ENCODE measurements around the gene MOB3A. TPM values are rescaled to one million over a fixed set of nuclear protein-coding genes. Genes with fewer than 3 reads are reported as not detected.
A peak's percentile ranks its signal among the peaks of the same experiment; 100 is the strongest.

Gene MOB3A
- total and polyA plus RNA-seq, 4 donors: 3.4 to 8.7 (median 6.5) TPM

- peaks cover 7 to 32% (median 14%) of the 10 kb centered on the region in 4 donors for H3K36me3 ChIP-seq (ENCODE audit: control insufficient read depth in 4 of 4, insufficient read depth in 3 of 4, low read depth in 1 of 4, low read length in 3 of 4)
- no peaks in the 10 kb centered on the region for H3K27me3 ChIP-seq (ENCODE audit: control insufficient read depth in 4 of 4, insufficient read depth in 4 of 4, low read length in 3 of 4)
- WGBS: 88% methylated on average over 19 of the region's 19 CpGs
- no peak for DNase-seq (ENCODE audit: low spot score)
- TF ChIP-seq YY1 (IDR thresholded peaks at IDR 0.05) (no peak), NR2F2 (IDR thresholded peaks at IDR 0.05) (no peak), JUND (IDR thresholded peaks at IDR 0.05) (no peak)
- H3K4me1 ChIP-seq (ENCODE audit: control insufficient read depth in 4 of 4, insufficient read depth in 4 of 4, low read length in 3 of 4): peaks cover 0 to 7% (median 0%) of the 10 kb centered on the region in 4 donors
- no peaks in the 10 kb centered on the region for H3K9me3 ChIP-seq (ENCODE audit: control insufficient read depth in 4 of 4, low read length in 3 of 4)
- no peak overlapping the region for H3K9ac ChIP-seq (ENCODE audit: low read depth in 1 of 2, low read length in 2 of 2)
- no peak overlapping the region for H3K27ac ChIP-seq (ENCODE audit: low read depth in 1 of 2, low read length in 2 of 2)
- H3K4me3 ChIP-seq (ENCODE audit: low read depth in 1 of 3, low read length in 3 of 3): no peak overlapping the region
These were observed 25.0 kb downstream of the MOB3A start for GRCh38 chr19:2070986-2071673.

GRCh38 chr19:2070436-2070827 is 25.7 kb downstream of the MOB3A start:
- peaks cover 5 to 30% (median 13%) of the 10 kb centered on the region in 4 donors for H3K36me3 ChIP-seq (ENCODE audit: control insufficient read depth in 4 of 4, insufficient read depth in 3 of 4, low read depth in 1 of 4, low read length in 3 of 4)
- H3K27me3 ChIP-seq (ENCODE audit: control insufficient read depth in 4 of 4, insufficient read depth in 4 of 4, low read length in 3 of 4): no peaks in the 10 kb centered on the region
- no peaks in the 10 kb centered on the region for H3K9me3 ChIP-seq (ENCODE audit: control insufficient read depth in 4 of 4, low read length in 3 of 4)
- peak in 1 of 2 donors; percentile 5 for TF ChIP-seq HNF4A (conservative IDR thresholded peaks at IDR 0.05)
- TF ChIP-seq JUND (IDR thresholded peaks at IDR 0.05): no peak
- H3K4me1 ChIP-seq (ENCODE audit: control insufficient read depth in 4 of 4, insufficient read depth in 4 of 4, low read length in 3 of 4): peaks cover 0 to 7% (median 0%) of the 10 kb centered on the region in 4 donors
- whole genome bisulfite sequencing: 65% methylated on average over 10 of the region's 10 CpGs
- H3K9ac ChIP-seq (ENCODE audit: low read depth in 1 of 2, low read length in 2 of 2): no peak overlapping the region
- no peak overlapping the region for H3K4me3 ChIP-seq (ENCODE audit: low read depth in 1 of 3, low read length in 3 of 3)
- no peak overlapping the region for H3K27ac ChIP-seq (ENCODE audit: low read depth in 1 of 2, low read length in 2 of 2)
- no peak for DNase-seq (ENCODE audit: low spot score)

GRCh38 chr19:2064788-2065524 is 31.2 kb downstream of the MOB3A start:
- peaks cover 3 to 25% (median 16%) of the 10 kb centered on the region in 4 donors for H3K4me1 ChIP-seq (ENCODE audit: control insufficient read depth in 4 of 4, insufficient read depth in 4 of 4, low read length in 3 of 4)
- no peak for DNase-seq (ENCODE audit: low spot score)
- H3K4me3 ChIP-seq (ENCODE audit: low read depth in 1 of 3, low read length in 3 of 3): no peak overlapping the region
- no peaks in the 10 kb centered on the region for H3K9me3 ChIP-seq (ENCODE audit: control insufficient read depth in 4 of 4, low read length in 3 of 4)
- no peak overlapping the region for H3K27ac ChIP-seq (ENCODE audit: low read depth in 1 of 2, low read length in 2 of 2)
- no peaks in the 10 kb centered on the region for H3K36me3 ChIP-seq (ENCODE audit: control insufficient read depth in 4 of 4, insufficient read depth in 3 of 4, low read depth in 1 of 4, low read length in 3 of 4)
- no peak overlapping the region for H3K9ac ChIP-seq (ENCODE audit: low read depth in 1 of 2, low read length in 2 of 2)
- H3K27me3 ChIP-seq (ENCODE audit: control insufficient read depth in 4 of 4, insufficient read depth in 4 of 4, low read length in 3 of 4): no peaks in the 10 kb centered on the region
- WGBS: 81% methylated on average over 38 of the region's 38 CpGs
- no peak for TF ChIP-seq FOXA1 (IDR thresholded peaks at IDR 0.05)
- peak; percentile 36 for TF ChIP-seq SP1 (IDR thresholded peaks at IDR 0.05)
- peak; percentile 22 for TF ChIP-seq NR2F2 (IDR thresholded peaks at IDR 0.05)
- TF ChIP-seq YY1 (IDR thresholded peaks at IDR 0.05): no peak

- WGBS: 65% methylated on average over 13 of the region's 13 CpGs
- H3K9me3 ChIP-seq (ENCODE audit: control insufficient read depth in 4 of 4, low read length in 3 of 4): no peaks in the 10 kb centered on the region
- no peaks in the 10 kb centered on the region for H3K27me3 ChIP-seq (ENCODE audit: control insufficient read depth in 4 of 4, insufficient read depth in 4 of 4, low read length in 3 of 4)
- no peak for DNase-seq (ENCODE audit: low spot score)
- H3K27ac ChIP-seq (ENCODE audit: low read depth in 1 of 2, low read length in 2 of 2): no peak overlapping the region
- H3K9ac ChIP-seq (ENCODE audit: low read depth in 1 of 2, low read length in 2 of 2): no peak overlapping the region
- no peaks in the 10 kb centered on the region for H3K36me3 ChIP-seq (ENCODE audit: control insufficient read depth in 4 of 4, insufficient read depth in 3 of 4, low read depth in 1 of 4, low read length in 3 of 4)
- TF ChIP-seq EGR1 (IDR thresholded peaks at IDR 0.05; ENCODE audit: low read depth in 2 of 2) (no peak), ATF3 (IDR thresholded peaks at IDR 0.05) (no peak), FOXA2 (IDR thresholded peaks at IDR 0.05) (no peak), JUND (IDR thresholded peaks at IDR 0.05) (no peak), FOXA1 (IDR thresholded peaks at IDR 0.05) (no peak), CTCF (IDR thresholded peaks at IDR 0.05; ENCODE audit: low read depth, low read length, missing input control) (no peak), RAD21 (IDR thresholded peaks at IDR 0.05) (no peak), GABPA (IDR thresholded peaks at IDR 0.05 in 1 of 2, conservative IDR thresholded peaks at IDR 0.05 in 1 of 2) (no peak), RXRA (IDR thresholded peaks at IDR 0.05) (no peak), MAX (IDR thresholded peaks at IDR 0.05) (no peak), TAF1 (conservative IDR thresholded peaks at IDR 0.05) (no peak), HNF4G (IDR thresholded peaks at IDR 0.05) (no peak), NR2F2 (IDR thresholded peaks at IDR 0.05) (no peak), SP1 (IDR thresholded peaks at IDR 0.05) (no peak), REST (IDR thresholded peaks at IDR 0.05) (no peak)
- no peak overlapping the region for H3K4me3 ChIP-seq (ENCODE audit: low read depth in 1 of 3, low read length in 3 of 3)
- peaks cover 3 to 26% (median 18%) of the 10 kb centered on the region in 4 donors for H3K4me1 ChIP-seq (ENCODE audit: control insufficient read depth in 4 of 4, insufficient read depth in 4 of 4, low read length in 3 of 4)
These were observed 31.7 kb downstream of the MOB3A start for GRCh38 chr19:2064395-2064787.
